ENCODE measurements around the gene VWA5B1. TPM values are rescaled to one million over a fixed set of nuclear protein-coding genes. Genes with fewer than 3 reads are reported as not detected.

VWA5B1 gene
- total and polyA plus RNA-seq, 2 of the 8 experiments (the other 6 are each of a cell fraction or from before 2014, with no cell fraction given): 0.54 to 2.3 TPM

DNA sequence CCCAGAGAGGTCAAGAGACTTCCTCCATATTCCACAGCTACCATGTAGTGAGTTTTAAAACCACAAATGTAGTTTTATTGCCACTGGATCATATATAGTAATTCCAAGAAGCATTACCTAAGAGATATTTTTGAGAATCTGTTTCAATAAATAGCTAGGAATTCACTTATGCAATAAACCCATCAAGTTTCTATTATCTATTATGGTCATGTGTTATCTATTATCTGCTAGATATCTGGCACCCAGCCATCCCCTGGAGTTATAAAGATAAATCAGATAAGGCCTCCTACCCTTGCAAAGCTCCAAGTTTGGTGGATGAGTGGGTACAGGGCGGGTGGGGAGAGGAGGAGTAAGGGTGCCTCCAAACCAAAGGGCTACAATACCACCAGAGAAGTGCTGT, 10.3 kb upstream of the VWA5B1 start (continued):
- TF ChIP-seq CBX5 (IDR thresholded peaks at IDR 0.05; ENCODE audit: low read depth, low read length) (no peak), TAF7 (optimal IDR thresholded peaks at IDR 0.05; ENCODE audit: borderline replicate concordance, low read depth, low read length) (no peak), TBP (IDR thresholded peaks at IDR 0.05; ENCODE audit: low read depth, low read length) (no peak)

All from H1 (cell line).